Skin epidermis (tissue), 12 donors: ENCODE results near the gene SLC25A11.

Experiments
- H3K27ac ChIP-seq, 21 experiments: fragments of 200-600 bp; sonication (generic) in 11 of 21; one replicate each; pipeline ENCODE4 v1.5.0; 2020; ENCODE audit warnings: mild to moderate bottlenecking in 3 of 21, inconsistent platforms in 2 of 21, moderate library complexity in 2 of 21
- H3K4me3 ChIP-seq, 7 experiments: fragments of 200-600 bp; sonication (generic) in 2 of 7; one replicate each; pipeline ENCODE4 v1.5.0; 2020; ENCODE audit warnings: inconsistent platforms in 2 of 7, mild to moderate bottlenecking in 2 of 7, moderate library complexity in 1 of 7

SLC25A11 gene

GRCh38 chr17:4900231-4901107 is 39.4 kb downstream of the SLC25A11 start:
- Histone ChIP-seq H3K27ac (peak overlapping the region in 13 of 21 experiments; percentile 45 to 80 (median 70)), H3K4me3 (peak overlapping the region; percentile 32 to 58 (median 42))

- peak within 1 kb of the TSS in 19 of 21 experiments; percentile 1 to 80 (median 68) for H3K27ac ChIP-seq
These were observed 40.3 kb downstream of the SLC25A11 start, which contains the start of gene C17orf107 for GRCh38 chr17:4899341-4900230. Gene C17orf107, plus strand, starts transcription at chr17:4899536. Its CDS starts 227 bp downstream, at chr17:4899763.

GRCh38 chr17:4898927-4899326 is 40.9 kb downstream of the SLC25A11 start:
- peak overlapping the region; percentile 32 to 58 (median 42) for H3K4me3 ChIP-seq
- H3K27ac ChIP-seq: peak overlapping the region in 19 of 21 experiments; percentile 1 to 80 (median 68)

More at GRCh38 chr17:4899341-4900230, 40.3 kb downstream of the SLC25A11 start, which contains the start of gene C17orf107:
- peak within 1 kb of the TSS; percentile 32 to 58 (median 42) for H3K4me3 ChIP-seq

GRCh38 chr17:4898351-4898750 is 41.5 kb downstream of the SLC25A11 start:
- Histone ChIP-seq H3K4me3 (peak overlapping the region in 3 of 7 experiments; percentile 42 to 58 (median 53)), H3K27ac (peak overlapping the region in 8 of 21 experiments; percentile 6 to 80 (median 64))

- peak overlapping the region in 2 of 21 experiments; percentile 44 to 73 for H3K27ac ChIP-seq
- H3K4me3 ChIP-seq: no peak overlapping the region
These were observed 42.1 kb downstream of the SLC25A11 start for GRCh38 chr17:4897785-4898184.

- no peak overlapping the region for H3K27ac ChIP-seq
- no peak overlapping the region for H3K4me3 ChIP-seq
These were observed 42.6 kb downstream of the SLC25A11 start for GRCh38 chr17:4897198-4897687.

GRCh38 chr17:4896332-4897197 is 43.3 kb downstream of the SLC25A11 start:
- H3K4me3 ChIP-seq: no peak overlapping the region
- H3K27ac ChIP-seq: no peak overlapping the region

GRCh38 chr17:4895657-4896331 is 44.1 kb downstream of the SLC25A11 start:
- H3K27ac ChIP-seq: no peak overlapping the region
- H3K4me3 ChIP-seq: no peak overlapping the region

- Histone ChIP-seq H3K27ac (no peak overlapping the region), H3K4me3 (no peak overlapping the region)
These were observed 44.7 kb downstream of the SLC25A11 start for GRCh38 chr17:4895121-4895520.

- Histone ChIP-seq H3K27ac (no peak overlapping the region), H3K4me3 (no peak overlapping the region)
These were observed 45.9 kb downstream of the SLC25A11 start for GRCh38 chr17:4893721-4894560.

- no peak overlapping the region for H3K27ac ChIP-seq
- H3K4me3 ChIP-seq: no peak overlapping the region
These were observed 46.6 kb downstream of the SLC25A11 start for GRCh38 chr17:4893272-4893671.

GRCh38 chr17:4892499-4893221 is 47.2 kb downstream of the SLC25A11 start:
- Histone ChIP-seq H3K4me3 (no peak overlapping the region), H3K27ac (no peak overlapping the region)

- H3K27ac ChIP-seq: no peak overlapping the region
- H3K4me3 ChIP-seq: no peak overlapping the region
These were observed 48.1 kb downstream of the SLC25A11 start for GRCh38 chr17:4891411-4892410.

GRCh38 chr17:4887581-4887980 is 52.3 kb downstream of the SLC25A11 start:
- Histone ChIP-seq H3K4me3 (no peak overlapping the region), H3K27ac (no peak overlapping the region)
